Coronary artery (tissue), 2 donors: ENCODE data around the gene TECTA.
"Not testable (repeated sequence)": the region's sequence is repeated elsewhere in the genome, so short reads cannot be mapped to it uniquely, and the experiment has no call there.

Experiments used
- DNase-seq: peaks from one replicate; pipeline ENCODE4 v3.0.0-alpha.2; 2017; ENCODE audit warnings: low spot score
- H3K27ac ChIP-seq, 2 donors: fragments of 200-600 bp; sonication (generic); one replicate each; pipeline ENCODE4 v1.5.1; 2016 to 2019
- H3K4me3 ChIP-seq: fragments of 200-600 bp; sonication (generic); 2 replicates; pipeline ENCODE4 v1.5.1; 2016; ENCODE audit warnings: mild to moderate bottlenecking, moderate library complexity
- TF ChIP-seq, protein P1 (sequence below): fragments of 200-600 bp; sonication (generic); IDR thresholded peaks from one replicate; pipeline ENCODE4 v1.5.1; 2019; ENCODE audit warnings: antibody characterized with exemption

The TECTA gene

DNA sequence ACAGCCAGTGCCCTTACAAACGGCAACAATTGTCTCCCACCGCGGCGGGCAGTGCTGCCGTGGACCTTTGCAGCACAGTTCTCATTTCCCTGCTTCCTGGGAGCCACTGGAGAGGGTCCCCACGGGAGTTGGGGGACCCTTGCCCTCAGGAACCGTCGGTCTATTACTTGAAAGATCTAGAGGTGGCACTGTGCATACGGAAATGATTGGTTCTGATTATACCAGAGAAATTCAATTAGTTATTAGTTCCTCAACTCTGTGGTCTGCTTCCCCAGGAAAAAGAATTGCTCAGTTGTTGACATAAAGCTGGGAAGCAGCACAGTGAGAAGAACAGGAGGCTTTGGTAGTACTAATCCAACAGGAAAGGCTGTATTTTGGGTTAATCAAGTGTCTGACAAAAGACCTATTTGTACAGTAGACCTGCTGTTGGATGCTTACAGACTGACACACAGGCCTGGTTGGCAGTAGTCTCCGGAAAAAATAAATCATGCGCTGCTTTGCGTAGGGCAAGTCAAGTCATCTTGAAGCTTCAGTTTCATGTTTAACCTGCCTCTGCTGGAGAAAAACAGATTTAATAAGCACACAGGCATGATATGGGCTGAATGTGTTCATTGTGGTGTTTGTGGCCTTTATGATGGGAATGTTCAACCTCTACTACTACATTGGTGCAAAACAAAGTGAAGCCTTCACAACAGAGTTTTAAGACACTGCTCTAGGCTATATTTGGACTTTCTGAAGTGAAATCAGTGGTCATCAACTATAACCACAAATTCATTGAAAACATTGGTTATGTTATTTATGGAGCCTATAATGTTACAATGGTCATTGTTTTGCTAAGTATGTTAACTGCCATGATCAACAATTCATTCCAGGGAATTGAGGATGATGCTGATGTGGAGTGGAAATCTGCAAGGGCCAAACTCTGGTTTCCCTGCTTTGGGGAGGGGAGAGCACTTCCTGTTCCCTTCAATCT, 136.9 kb downstream of the TECTA start:
- no peak for DNase-seq
- TF ChIP-seq, protein P1, sequence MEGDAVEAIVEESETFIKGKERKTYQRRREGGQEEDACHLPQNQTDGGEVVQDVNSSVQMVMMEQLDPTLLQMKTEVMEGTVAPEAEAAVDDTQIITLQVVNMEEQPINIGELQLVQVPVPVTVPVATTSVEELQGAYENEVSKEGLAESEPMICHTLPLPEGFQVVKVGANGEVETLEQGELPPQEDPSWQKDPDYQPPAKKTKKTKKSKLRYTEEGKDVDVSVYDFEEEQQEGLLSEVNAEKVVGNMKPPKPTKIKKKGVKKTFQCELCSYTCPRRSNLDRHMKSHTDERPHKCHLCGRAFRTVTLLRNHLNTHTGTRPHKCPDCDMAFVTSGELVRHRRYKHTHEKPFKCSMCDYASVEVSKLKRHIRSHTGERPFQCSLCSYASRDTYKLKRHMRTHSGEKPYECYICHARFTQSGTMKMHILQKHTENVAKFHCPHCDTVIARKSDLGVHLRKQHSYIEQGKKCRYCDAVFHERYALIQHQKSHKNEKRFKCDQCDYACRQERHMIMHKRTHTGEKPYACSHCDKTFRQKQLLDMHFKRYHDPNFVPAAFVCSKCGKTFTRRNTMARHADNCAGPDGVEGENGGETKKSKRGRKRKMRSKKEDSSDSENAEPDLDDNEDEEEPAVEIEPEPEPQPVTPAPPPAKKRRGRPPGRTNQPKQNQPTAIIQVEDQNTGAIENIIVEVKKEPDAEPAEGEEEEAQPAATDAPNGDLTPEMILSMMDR, result no peak
- H3K4me3 ChIP-seq, result no peak overlapping the region
- H3K27ac ChIP-seq, result no peak overlapping the region

DNA sequence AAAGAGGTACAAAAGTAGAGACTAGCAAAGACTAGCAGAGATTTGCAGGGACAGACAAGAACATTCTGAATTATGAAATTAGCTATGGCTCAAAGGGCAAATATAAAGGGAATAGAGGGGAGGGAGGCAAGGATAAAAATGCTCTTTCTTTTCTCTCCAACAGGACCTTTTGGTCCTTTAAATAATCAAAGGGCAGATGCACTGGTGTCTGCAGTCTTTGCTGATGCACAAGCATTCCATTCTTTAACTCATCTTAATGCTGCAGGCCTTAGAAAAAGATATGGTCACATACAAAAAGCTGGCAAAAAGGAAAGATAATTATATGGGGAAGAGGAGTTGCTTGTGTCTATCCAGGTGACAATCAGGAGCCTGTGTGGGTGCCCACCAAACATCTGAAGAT, 137.9 kb downstream of the TECTA start:
- Histone ChIP-seq H3K27ac (no peak overlapping the region), H3K4me3 (no peak overlapping the region)
- TF ChIP-seq, protein P1, result no peak
- no peak for DNase-seq

DNA sequence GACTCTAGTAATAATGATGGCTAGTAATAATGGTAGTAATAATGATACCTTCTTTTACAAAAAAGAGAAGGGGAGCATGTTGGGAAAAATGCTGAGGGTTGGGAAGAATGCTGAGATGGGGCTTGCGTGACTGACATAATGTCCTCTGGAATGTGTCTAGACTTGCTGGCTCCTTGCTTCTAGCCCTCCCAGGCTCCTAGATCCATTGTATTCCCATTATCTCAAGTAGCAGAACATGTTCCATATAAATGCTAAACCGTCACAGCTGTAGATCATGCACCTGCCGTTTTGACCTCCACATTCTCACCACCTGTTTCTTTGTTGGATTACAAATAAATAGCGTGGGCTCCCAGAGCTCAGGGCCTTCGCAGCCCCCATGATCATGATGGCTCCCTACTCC, 139.0 kb downstream of the TECTA start:
- H3K27ac ChIP-seq, DNase-seq: not testable (repeated sequence)

DNA sequence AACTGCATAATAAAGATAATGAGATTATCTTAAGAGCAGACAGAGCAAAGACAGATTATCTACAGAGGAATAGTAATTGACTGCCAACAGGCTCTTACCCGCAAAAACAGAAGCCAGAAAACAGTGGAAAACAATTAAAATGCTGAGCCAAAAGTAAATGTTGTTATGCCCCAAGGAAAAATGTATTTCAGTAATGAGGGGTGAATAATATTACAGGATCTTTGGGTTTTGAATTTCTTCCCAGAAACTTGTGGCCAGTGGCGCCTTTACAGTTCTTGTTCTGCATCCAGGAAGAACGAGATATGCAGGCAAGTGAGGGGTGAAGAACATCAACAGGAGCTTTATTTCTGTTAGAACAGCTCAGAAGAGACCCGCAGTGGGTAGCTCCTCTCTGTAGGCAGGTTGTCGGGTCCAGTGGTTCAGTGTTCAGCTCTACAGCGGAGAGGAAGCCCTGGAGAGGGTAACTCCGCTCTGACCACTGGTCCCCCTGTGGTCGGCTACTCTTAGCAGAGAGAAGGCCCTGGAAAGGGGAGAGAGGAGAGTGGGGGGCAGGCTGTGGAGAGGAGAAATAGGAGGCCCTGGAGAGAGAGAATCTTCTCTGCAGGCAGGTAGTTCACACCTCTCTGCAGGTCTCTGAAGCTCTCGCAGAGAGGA, 139.7 kb downstream of the TECTA start:
- no peak overlapping the region for H3K4me3 ChIP-seq
- TF ChIP-seq, protein P1, result no peak
- no peak for DNase-seq
- no peak overlapping the region for H3K27ac ChIP-seq

More for the DNA sequence above, 139.0 kb downstream of the TECTA start:
- not testable (repeated sequence) for H3K4me3 ChIP-seq
